Erythroblast (primary cell): ENCODE data around the gene BRDT.
"Not testable (repeated sequence)": the region's sequence is repeated elsewhere in the genome, so short reads cannot be mapped to it uniquely, and the experiment has no call there.

Source experiments
- DNase-seq, 2 experiments: peaks; one replicate each; lab custom pipeline; 2025; lab: John Stamatoyannopoulos, UW
- GATA1 ChIP-seq: IDR thresholded peaks from 2 replicates; pipeline ENCODE4 v1.6.1; 2011; ENCODE audit warnings: low read depth, mild to moderate bottlenecking, control low read depth, low read length, moderate library complexity
- POLR2A ChIP-seq: IDR thresholded peaks from 2 replicates; pipeline ENCODE4 v1.6.1; 2011; ENCODE audit warnings: mild to moderate bottlenecking, low read length

The BRDT gene

GRCh38 chr1:92017656-92018055 lies 68.5 kb downstream of the BRDT start:
- no peak for DNase-seq
- TF ChIP-seq POLR2A (no peak), GATA1 (no peak)

DNA sequence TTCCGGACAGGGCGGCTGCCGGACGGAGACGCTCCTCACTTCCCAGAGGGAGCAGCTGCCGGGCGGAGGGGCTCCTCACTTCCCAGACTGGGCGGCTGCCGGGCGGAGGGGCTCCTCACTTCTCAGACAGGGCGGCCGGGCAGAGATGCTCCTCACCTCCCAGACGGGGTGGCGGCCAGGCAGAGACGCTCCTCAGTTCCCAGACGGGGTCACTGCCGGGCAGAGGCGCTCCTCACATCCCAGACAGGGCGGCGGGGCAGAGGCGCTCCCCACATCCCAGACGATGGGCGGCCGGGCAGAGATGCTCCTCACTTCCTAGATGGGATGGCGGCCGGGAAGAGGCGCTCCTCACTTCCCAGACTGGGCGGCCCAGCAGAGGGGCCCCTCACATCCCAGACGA lies 76.8 kb downstream of the BRDT start:
- DNase-seq = not testable (repeated sequence)

GRCh38 chr1:92026806-92027205 lies 77.6 kb downstream of the BRDT start:
- TF ChIP-seq GATA1 (no peak), POLR2A (no peak)
- no peak for DNase-seq

DNA sequence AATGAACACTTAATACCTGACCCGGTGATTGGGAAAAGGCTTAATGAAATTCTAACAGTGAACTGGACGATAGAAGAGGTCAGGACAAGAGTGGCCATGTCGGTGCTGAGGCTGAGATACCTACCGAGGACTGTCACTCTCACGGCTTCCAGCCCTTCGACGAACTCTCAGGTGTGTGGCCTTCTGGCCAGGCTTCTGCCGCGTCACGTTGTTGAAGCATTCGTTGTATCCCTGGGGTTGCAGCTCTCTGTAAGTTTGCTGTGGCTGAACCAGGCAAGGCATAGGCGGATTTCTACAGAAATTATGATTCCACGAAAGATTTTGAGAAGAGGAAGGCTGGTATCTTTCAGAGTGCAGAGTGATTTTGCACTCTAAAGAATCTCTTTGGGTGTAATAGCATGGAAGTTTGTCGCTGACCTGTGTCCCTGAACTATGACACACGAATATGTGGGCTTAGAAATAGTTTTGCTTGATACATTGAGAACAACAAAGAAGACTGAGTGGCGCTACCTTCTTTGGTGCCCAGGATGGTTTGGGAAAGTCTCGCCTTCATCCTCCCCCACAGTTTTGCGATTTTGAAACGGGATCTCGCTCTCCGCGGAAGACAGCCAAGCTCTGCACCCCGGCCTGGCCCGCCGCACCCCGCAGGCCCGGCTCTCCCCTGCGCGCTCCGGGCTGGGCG lies 80.2 kb downstream of the BRDT start:
- no peak for DNase-seq
- TF ChIP-seq GATA1 = no peak
- TF ChIP-seq POLR2A = no peak

GRCh38 chr1:92030656-92031107 lies 81.5 kb downstream of the BRDT start:
- TF ChIP-seq POLR2A (no peak), GATA1 (no peak)
- no peak for DNase-seq

DNA sequence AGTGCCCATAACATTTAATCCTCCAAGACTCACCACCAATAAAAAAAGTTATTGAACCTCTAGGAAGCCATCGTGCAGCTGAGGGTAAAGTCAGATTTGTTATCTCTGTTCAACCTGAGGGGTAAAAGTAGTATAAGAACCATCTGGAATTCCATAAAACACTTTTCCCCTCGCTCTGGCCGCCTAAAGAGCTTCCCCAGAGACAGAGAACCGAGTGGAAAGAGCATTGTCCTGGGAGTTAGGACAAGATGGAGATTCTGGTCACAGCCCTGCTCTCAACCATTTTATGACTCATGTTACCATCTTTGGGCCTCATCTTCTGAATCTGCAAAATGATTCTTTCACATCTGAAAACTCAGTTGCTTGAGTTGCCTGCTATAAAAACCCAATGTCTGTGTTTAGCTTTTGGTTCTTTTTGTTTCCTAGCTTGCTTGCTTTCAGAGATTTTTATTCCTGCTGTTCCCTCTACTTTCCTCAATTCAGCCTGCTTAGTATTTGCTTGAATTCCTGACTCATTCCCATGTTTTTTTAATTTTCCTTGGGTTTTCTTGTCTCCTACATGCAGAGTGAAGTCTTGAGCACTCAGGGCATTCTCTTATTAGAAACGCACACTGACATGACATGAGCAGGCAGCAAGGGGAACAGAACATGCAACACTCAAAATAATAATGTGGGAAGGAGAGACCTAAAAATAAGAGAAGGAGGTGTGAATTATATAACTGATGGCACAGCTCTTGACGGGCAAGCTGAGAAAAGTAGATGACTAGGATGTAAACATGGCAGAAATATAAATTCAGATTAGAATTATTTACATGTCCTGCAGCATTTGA lies 82.3 kb downstream of the BRDT start:
- TF ChIP-seq GATA1 = no peak
- TF ChIP-seq POLR2A = no peak

GRCh38 chr1:92037400-92037799 lies 88.2 kb downstream of the BRDT start:
- DNase-seq = no peak
- no peak for TF ChIP-seq POLR2A
- TF ChIP-seq GATA1 = no peak

More for the DNA sequence above, 82.3 kb downstream of the BRDT start:
- no peak for DNase-seq

- TF ChIP-seq GATA1 = no peak
Measured at GRCh38 chr1:92038695-92039346, 89.6 kb downstream of the BRDT start.

DNA sequence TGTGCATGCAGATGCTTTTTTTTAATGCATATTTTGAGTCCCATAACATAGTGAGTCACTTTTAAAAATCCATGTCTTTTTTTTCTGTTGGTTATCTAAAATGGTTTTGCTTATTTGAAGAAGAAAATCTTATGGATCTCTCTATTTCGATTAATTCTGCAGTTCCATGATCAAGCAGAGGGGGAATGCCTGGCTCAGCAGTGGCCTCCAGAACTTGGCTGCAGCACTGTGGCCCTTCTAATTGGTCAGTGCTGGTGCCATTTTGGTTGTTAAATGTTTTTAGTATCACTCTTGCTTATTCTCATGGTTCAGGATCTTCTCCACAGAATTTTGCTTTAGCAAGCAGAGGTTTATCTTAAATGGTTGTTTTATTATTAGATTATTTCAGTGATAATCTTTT lies 91.8 kb downstream of the BRDT start:
- TF ChIP-seq GATA1 (no peak), POLR2A (no peak)
- no peak for DNase-seq

More at GRCh38 chr1:92038695-92039346, 89.6 kb downstream of the BRDT start:
- no peak for DNase-seq

DNA sequence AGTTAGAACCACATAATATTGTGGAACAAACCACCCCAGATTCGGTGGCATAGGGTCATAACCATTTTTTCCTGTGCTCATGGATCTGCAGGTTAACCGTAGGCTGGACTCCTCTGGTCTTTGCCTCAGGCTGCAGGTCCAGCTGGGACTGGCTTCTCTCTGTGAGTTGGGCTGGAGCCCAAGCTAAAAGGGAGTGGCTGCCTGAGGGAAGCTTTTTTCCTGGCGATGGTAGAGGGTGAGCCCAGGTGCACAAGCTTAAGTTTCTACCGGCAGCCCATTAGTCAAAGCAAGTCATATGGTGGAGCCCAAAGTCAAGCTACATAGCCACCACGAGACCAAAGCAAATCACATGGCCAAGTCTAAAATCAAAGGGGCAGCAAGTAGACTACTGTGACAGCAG lies 94.4 kb downstream of the BRDT start:
- no peak for DNase-seq
- no peak for TF ChIP-seq GATA1
- TF ChIP-seq POLR2A = no peak

GRCh38 chr1:92045766-92046495 lies 96.7 kb downstream of the BRDT start:
- TF ChIP-seq POLR2A (no peak), GATA1 (no peak)
- no peak for DNase-seq

DNA sequence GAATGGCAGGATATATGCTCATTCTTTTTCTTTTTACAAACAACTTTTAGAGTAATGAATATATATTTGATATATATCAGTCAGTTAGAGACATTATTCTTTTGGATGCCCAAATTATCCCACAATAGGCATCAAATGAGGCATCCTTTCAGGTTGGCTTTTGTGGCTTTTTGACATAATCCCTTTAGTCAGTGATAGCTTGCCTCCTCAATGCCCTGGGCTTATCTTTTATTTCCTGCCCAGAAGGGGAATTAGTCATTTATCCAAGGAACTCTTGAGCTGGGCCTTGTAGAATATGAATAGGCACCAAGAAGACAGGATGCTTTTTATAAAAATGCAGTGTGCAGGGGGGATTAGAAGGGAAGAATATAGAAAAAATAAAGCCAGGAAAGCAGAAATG lies 102.7 kb downstream of the BRDT start:
- no peak for TF ChIP-seq POLR2A
- no peak for TF ChIP-seq GATA1
- DNase-seq = no peak
